Measurements from ENCODE around the gene GNS. TPM values are rescaled to one million over a fixed set of nuclear protein-coding genes. Genes with fewer than 3 reads are reported as not detected.

The GNS gene
- total RNA-seq, 1 experiment from 2014 or later, result 26.0 TPM

GRCh38 chr12:64785838-64786237 is 26.6 kb upstream of the GNS start:
- H3K4me2 ChIP-seq (ENCODE audit: insufficient read depth, insufficient read length, low read length), result no peak overlapping the region
- no peaks in the 10 kb centered on the region for H3K79me1 ChIP-seq (ENCODE audit: insufficient read depth, low read depth, low read length, poor library complexity, severe bottlenecking)
- H2AFZ ChIP-seq (ENCODE audit: low read length), result no peak overlapping the region
- H3K4ac ChIP-seq (ENCODE audit: low read depth, low read length), result no peak overlapping the region
- H3T11ph ChIP-seq (ENCODE audit: low read length), result no peak overlapping the region
- Mint-ChIP-seq H3K27ac (no peak overlapping the region), H3K4me3 (no peak overlapping the region), H3K27me3 (ENCODE audit: low read depth) (peaks cover 34% of the 10 kb centered on the region), H3K9me3 (no peaks in the 10 kb centered on the region), H3K36me3 (ENCODE audit: insufficient read depth in 1 of 3, low read depth in 3 of 3) (no peaks in the 10 kb centered on the region), H3K4me1 (peaks cover 16 to 17% of the 10 kb centered on the region in 2 experiments)
- H3K79me2 ChIP-seq (ENCODE audit: insufficient read depth, low read length), result no peaks in the 10 kb centered on the region
- H3K56ac ChIP-seq (ENCODE audit: insufficient read length, low read depth, low read length), result no peak overlapping the region
- no peak for DNase-seq
- H3K23ac ChIP-seq (ENCODE audit: insufficient read length, low read depth, low read length), result no peak overlapping the region
- H3K14ac ChIP-seq (ENCODE audit: insufficient read depth, low read length), result no peak overlapping the region
- H4K20me1 ChIP-seq (ENCODE audit: control insufficient read depth, insufficient read depth, insufficient read length), result no peaks in the 10 kb centered on the region
- no peak overlapping the region for H3K9ac ChIP-seq (ENCODE audit: extremely low read depth, insufficient read length, low read length)
- H2AK5ac ChIP-seq (ENCODE audit: insufficient read length, low read length), result no peak overlapping the region
- H3K23me2 ChIP-seq (ENCODE audit: insufficient read length, low read depth, low read length, poor library complexity, severe bottlenecking), result peaks cover 6% of the 10 kb centered on the region
- H3K18ac ChIP-seq (ENCODE audit: insufficient read length, low read depth, low read length), result no peak overlapping the region
- H4K8ac ChIP-seq (replicated peaks; ENCODE audit: insufficient read length, low read depth, low read length), result no peak overlapping the region
- TF ChIP-seq, protein P1, sequence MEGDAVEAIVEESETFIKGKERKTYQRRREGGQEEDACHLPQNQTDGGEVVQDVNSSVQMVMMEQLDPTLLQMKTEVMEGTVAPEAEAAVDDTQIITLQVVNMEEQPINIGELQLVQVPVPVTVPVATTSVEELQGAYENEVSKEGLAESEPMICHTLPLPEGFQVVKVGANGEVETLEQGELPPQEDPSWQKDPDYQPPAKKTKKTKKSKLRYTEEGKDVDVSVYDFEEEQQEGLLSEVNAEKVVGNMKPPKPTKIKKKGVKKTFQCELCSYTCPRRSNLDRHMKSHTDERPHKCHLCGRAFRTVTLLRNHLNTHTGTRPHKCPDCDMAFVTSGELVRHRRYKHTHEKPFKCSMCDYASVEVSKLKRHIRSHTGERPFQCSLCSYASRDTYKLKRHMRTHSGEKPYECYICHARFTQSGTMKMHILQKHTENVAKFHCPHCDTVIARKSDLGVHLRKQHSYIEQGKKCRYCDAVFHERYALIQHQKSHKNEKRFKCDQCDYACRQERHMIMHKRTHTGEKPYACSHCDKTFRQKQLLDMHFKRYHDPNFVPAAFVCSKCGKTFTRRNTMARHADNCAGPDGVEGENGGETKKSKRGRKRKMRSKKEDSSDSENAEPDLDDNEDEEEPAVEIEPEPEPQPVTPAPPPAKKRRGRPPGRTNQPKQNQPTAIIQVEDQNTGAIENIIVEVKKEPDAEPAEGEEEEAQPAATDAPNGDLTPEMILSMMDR (conservative IDR thresholded peaks at IDR 0.05), result no peak
- no peak overlapping the region for H2BK20ac ChIP-seq (ENCODE audit: low read depth, low read length, poor library complexity, severe bottlenecking)
- H4K5ac ChIP-seq (ENCODE audit: insufficient read length, low read depth, low read length), result no peak overlapping the region
- H4K91ac ChIP-seq (ENCODE audit: insufficient read length, low read depth, low read length), result no peak overlapping the region
- WGBS (ENCODE audit: extremely low coverage, insufficient read length, low lambda C conversion rate), result no CpG with 5 or more reads among the region's 6 CpGs
- peaks cover 2% of the 10 kb centered on the region; the same call in 1 of the 2 replicates for H3K4me1 ChIP-seq (ENCODE audit: insufficient read depth, low read length)
- no peak overlapping the region for H2BK120ac ChIP-seq (ENCODE audit: low read depth, low read length, poor library complexity, severe bottlenecking)
- H2BK15ac ChIP-seq (ENCODE audit: low read depth, low read length), result no peak overlapping the region
- H3K27me3 ChIP-seq (ENCODE audit: insufficient read depth, low read length), result peaks cover 7% of the 10 kb centered on the region; the same call in 1 of the 2 replicates
- no peaks in the 10 kb centered on the region for H3K9me3 ChIP-seq (ENCODE audit: control insufficient read depth, low read depth, low read length)
- H2BK12ac ChIP-seq (ENCODE audit: insufficient read length, low read depth, low read length), result no peak overlapping the region
- no peak overlapping the region for H2BK5ac ChIP-seq (ENCODE audit: insufficient read length, low read length)
- H3K27ac ChIP-seq (ENCODE audit: insufficient read length, low read depth, low read length), result no peak overlapping the region
